Smooth muscle cell (in vitro differentiated cells): Measurements from ENCODE around the gene IFNK. TPM values are rescaled to one million over a fixed set of nuclear protein-coding genes. Genes with fewer than 3 reads are reported as not detected.

ENCODE experiments used
- DNase-seq: peaks from one replicate; lab custom pipeline; 2025; ENCODE audit not compliant: unreplicated experiment; lab: John Stamatoyannopoulos, UW
- H2AFZ ChIP-seq: fragments of 200-600 bp; sonication (generic); 2 replicates; pipeline ENCODE4 v1.6.0; 2016; ENCODE audit warnings: antibody characterized with exemption, low read depth, mild to moderate bottlenecking
- H3F3A ChIP-seq: fragments of 200-600 bp; sonication (generic); 2 replicates; pipeline ENCODE4 v1.6.0; 2017; ENCODE audit warnings: antibody characterized with exemption, low read depth
- H3K27ac ChIP-seq: fragments of 200-600 bp; sonication (generic); 2 replicates; pipeline ENCODE4 v1.5.1; 2016; ENCODE audit warnings: low read depth, mild to moderate bottlenecking
- H3K27me3 ChIP-seq: fragments of 200-600 bp; sonication (generic); 2 replicates; pipeline ENCODE4 v1.6.1; 2016; ENCODE audit warnings: low read depth, mild to moderate bottlenecking
- H3K36me3 ChIP-seq: fragments of 200-600 bp; sonication (generic); 2 replicates; pipeline ENCODE4 v1.5.1; 2016; ENCODE audit warnings: low read depth
- H3K4me1 ChIP-seq: fragments of 200-600 bp; sonication (generic); 2 replicates; pipeline ENCODE4 v1.5.1; 2016; ENCODE audit warnings: low read depth
- H3K4me2 ChIP-seq: fragments of 200-600 bp; sonication (generic); 2 replicates; pipeline ENCODE4 v1.6.0; 2016; ENCODE audit warnings: mild to moderate bottlenecking
- H3K4me3 ChIP-seq: fragments of 200-600 bp; sonication (generic); 2 replicates; pipeline ENCODE4 v1.5.1; 2016; ENCODE audit warnings: mild to moderate bottlenecking
- H3K79me2 ChIP-seq: fragments of 200-600 bp; sonication (generic); 2 replicates; pipeline ENCODE4 v1.6.0; 2016; ENCODE audit warnings: low read depth, mild to moderate bottlenecking
- H3K9ac ChIP-seq: fragments of 200-600 bp; sonication (generic); 2 replicates; pipeline ENCODE4 v1.6.0; 2016; ENCODE audit warnings: low read depth
- H3K9me3 ChIP-seq: fragments of 200-600 bp; sonication (generic); replicated peaks from 2 replicates; pipeline ENCODE4 v1.5.1; 2016; ENCODE audit warnings: low read depth
- H4K20me1 ChIP-seq: fragments of 200-600 bp; sonication (generic); 2 replicates; pipeline ENCODE4 v1.6.0; 2016; ENCODE audit warnings: low read depth
- CTCF ChIP-seq: fragments of 200-600 bp; sonication (generic); IDR thresholded peaks from 2 replicates; pipeline ENCODE4 v1.5.1; 2017; ENCODE audit warnings: borderline replicate concordance, mild to moderate bottlenecking, antibody characterized with exemption; ENCODE audit not compliant: insufficient read depth, poor library complexity, severe bottlenecking
- WGBS: methylation state at CpG from one replicate; pipeline ENCODE4 v1.1.7; 2016; ENCODE audit warnings: low lambda C conversion rate; 5-methylcytosine and 5-hydroxymethylcytosine counted together
- polyA plus RNA-seq: library from polyadenylated mRNA; unstranded; fragments of >200 nt; fragmentation: Nextera tagmentation; extraction: Ambion mirVana; gene quantifications from 2 replicates; pipeline ENCODE4 v1.2.1, GENCODE V29; 2016
- total RNA-seq: library from RNA; depleted of rRNA; stranded (reverse); fragments of >200 nt; gene quantifications from 2 replicates; pipeline ENCODE4 v1.2.3, GENCODE V29; 2014

The IFNK gene
- total and polyA plus RNA-seq, 2 experiments from 2014 or later: not detected

DNA sequence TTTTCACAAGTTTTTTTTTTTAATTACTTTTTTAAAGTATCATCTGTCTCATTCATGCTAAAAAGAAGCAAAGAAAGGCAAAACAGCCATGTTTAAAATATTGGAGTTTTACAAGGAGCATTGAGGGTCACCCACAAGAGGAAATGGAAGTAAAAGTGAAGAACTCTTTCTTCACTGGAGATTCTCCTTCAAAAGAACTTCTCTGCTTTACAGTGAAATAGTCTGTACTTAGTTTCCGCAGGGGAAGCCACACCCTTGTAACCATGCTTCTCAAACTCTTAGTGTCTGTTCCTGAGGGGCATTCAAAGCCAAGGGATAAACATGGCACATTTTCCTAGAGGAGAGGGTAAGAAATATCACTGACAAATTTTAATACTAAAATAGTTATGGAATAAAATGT, 40.6 kb downstream of the IFNK start:
- no peak for TF ChIP-seq CTCF
- no peaks in the 10 kb centered on the region for H3F3A ChIP-seq
- WGBS: 100% methylated on average over 1 of the region's 1 CpG
- DNase-seq: no peak
- H3K9ac ChIP-seq: no peak overlapping the region
- H3K4me3 ChIP-seq: no peak overlapping the region
- H3K4me2 ChIP-seq: no peak overlapping the region
- H4K20me1 ChIP-seq: no peaks in the 10 kb centered on the region
- H3K79me2 ChIP-seq: peaks cover 3% of the 10 kb centered on the region
- H3K4me1 ChIP-seq: no peaks in the 10 kb centered on the region
- no peak overlapping the region for H2AFZ ChIP-seq
- H3K9me3 ChIP-seq: no peaks in the 10 kb centered on the region
- peaks cover 5% of the 10 kb centered on the region for H3K36me3 ChIP-seq
- no peak overlapping the region for H3K27ac ChIP-seq
- H3K27me3 ChIP-seq: no peaks in the 10 kb centered on the region

GRCh38 chr9:27565696-27566095, 41.6 kb downstream of the IFNK start:
- Histone ChIP-seq H4K20me1 (no peaks in the 10 kb centered on the region), H3K9me3 (no peaks in the 10 kb centered on the region), H3K36me3 (peaks cover 5% of the 10 kb centered on the region), H3K4me1 (no peaks in the 10 kb centered on the region), H3F3A (no peaks in the 10 kb centered on the region), H3K27me3 (no peaks in the 10 kb centered on the region), H3K9ac (no peak overlapping the region), H3K4me2 (no peak overlapping the region), H2AFZ (no peak overlapping the region), H3K79me2 (peaks cover 8% of the 10 kb centered on the region), H3K4me3 (no peak overlapping the region), H3K27ac (no peak overlapping the region)
- DNase-seq: no peak
- TF ChIP-seq CTCF: no peak

DNA sequence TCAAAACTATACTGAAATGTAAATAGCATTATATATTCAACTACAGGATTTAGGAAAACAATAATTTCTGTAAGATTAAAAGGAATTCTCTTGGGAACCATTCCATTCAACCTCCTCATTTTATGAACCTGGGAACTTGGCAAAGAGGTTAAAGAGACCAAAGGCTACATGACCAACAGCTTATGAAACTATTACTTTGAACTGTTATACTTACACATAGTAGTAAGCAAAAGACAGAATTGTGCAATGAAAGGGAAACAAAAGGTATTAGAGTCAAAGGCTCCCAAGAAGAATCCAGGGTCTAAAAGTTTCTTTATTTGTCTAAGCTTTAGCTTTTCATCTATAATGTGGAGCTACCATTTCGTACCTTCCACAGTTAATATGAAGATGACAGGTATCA, 42.0 kb downstream of the IFNK start:
- no peak for DNase-seq
- Histone ChIP-seq H3K27ac (no peak overlapping the region), H3K79me2 (peaks cover 12% of the 10 kb centered on the region), H4K20me1 (no peaks in the 10 kb centered on the region), H3K36me3 (peaks cover 5% of the 10 kb centered on the region), H3F3A (no peaks in the 10 kb centered on the region), H3K9me3 (no peaks in the 10 kb centered on the region), H3K27me3 (no peaks in the 10 kb centered on the region), H2AFZ (no peak overlapping the region), H3K4me3 (no peak overlapping the region), H3K9ac (no peak overlapping the region), H3K4me1 (no peaks in the 10 kb centered on the region), H3K4me2 (no peak overlapping the region)
- 94% methylated on average over 1 of the region's 1 CpG for WGBS
- no peak for TF ChIP-seq CTCF

GRCh38 chr9:27569406-27569805, 45.3 kb downstream of the IFNK start:
- peaks cover 7% of the 10 kb centered on the region for H3F3A ChIP-seq
- no peaks in the 10 kb centered on the region for H3K9me3 ChIP-seq
- no peak overlapping the region for H3K27ac ChIP-seq
- H3K4me1 ChIP-seq: peaks cover 8% of the 10 kb centered on the region
- H3K79me2 ChIP-seq: peaks cover 14% of the 10 kb centered on the region
- TF ChIP-seq CTCF: no peak
- H3K4me3 ChIP-seq: no peak overlapping the region
- no peak overlapping the region for H3K9ac ChIP-seq
- no peak overlapping the region for H2AFZ ChIP-seq
- H3K27me3 ChIP-seq: no peaks in the 10 kb centered on the region
- H3K4me2 ChIP-seq: no peak overlapping the region
- H4K20me1 ChIP-seq: no peaks in the 10 kb centered on the region
- no peak for DNase-seq
- H3K36me3 ChIP-seq: peaks cover 5% of the 10 kb centered on the region
- WGBS: 69% methylated on average over 2 of the region's 2 CpGs
